Measurements from ENCODE around the gene SMARCD1.
A peak's percentile ranks its signal among the peaks of the same experiment; 100 is the strongest.

Gene SMARCD1

DNA sequence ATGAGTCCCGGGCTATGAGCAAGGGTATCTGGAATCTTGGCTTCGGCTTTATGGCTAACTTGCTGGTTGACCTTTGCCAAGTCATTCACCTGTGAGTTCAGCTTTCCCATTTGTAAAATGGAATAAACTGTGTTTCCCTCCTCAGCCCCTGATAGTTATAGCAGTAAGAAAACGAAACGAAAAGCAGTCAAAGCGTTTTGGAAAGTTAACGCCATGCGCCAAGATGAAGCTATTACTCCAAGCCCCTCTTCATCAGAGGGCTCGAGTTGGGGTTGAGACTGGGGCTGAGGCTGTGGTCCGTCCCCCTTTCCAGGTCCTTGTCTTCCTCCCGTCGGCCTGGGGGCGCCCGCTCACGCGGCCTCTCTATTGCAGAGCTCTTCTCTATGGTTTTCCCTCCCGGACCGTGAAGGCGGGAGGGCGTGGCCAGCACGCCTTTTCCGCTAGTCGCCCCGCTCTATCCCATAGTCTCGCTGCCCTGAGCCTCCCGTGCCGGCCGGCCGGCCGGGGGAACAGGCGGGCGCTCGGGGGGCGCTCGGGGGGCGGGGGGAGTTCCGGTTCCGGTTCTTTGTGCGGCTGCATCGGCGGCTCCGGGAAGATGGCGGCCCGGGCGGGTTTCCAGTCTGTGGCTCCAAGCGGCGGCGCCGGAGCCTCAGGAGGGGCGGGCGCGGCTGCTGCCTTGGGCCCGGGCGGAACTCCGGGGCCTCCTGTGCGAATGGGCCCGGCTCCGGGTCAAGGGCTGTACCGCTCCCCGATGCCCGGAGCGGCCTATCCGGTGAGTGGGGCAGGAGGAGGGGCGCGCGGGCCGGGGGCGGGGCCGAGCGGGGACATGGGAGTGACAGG is at the start of gene SMARCD1:
Gene SMARCD1 (plus strand): TSS at position 568 of the 840 bp plus-strand sequence. CDS start 28 bp downstream, at position 596.
- DNase-seq = peak; percentile 83 to 87

DNA sequence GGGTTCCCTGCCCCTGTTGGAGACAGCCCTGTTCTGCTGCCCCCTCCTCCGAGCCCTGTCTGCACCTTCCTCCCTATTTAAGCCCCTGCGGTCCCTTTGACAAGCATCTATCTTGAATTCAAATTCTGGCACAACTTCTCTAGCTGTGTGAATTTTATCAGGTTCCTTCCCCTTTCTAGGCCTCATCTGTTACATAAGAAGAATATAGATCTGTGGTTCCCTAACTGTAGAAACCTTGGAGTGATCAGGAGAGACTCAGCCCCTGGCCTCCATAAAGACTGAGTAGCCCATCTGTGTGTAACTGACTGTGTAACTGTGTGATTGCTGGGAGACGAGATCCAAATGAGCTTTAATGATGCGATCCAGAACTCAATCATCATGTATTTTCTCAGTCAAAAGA is 46.8 kb upstream of the SMARCD1 start:
- no peak for DNase-seq

GRCh38 chr12:50039151-50039835 is 45.8 kb upstream of the SMARCD1 start:
- peak; percentile 74 to 89 for DNase-seq

DNA sequence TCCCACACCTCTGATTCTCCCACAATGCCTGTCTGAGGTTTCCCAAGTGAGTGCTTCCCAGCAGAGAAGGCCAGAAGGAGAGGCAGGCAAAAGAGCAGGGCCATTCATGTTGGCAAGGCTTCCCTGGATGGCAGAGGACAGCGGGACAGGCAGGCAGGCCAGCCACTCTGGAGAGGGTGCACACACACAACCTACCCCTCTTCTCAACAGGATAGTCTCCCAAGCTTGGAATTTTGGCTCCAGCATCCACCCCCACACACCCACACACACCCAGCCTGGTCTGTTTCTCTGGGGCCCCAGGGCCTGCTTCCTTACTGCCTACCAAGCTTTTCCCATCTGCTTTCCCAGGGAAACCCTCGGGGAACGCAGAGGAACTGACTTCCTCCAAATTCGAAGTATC is 44.5 kb upstream of the SMARCD1 start:
- DNase-seq = no peak

GRCh38 chr12:50041062-50041860 is 43.9 kb upstream of the SMARCD1 start:
- no peak for DNase-seq

- no peak for DNase-seq
These were observed 43.2 kb upstream of the SMARCD1 start for GRCh38 chr12:50041962-50042361.

- DNase-seq = peak in 1 of 2 experiments; percentile 60
These were observed 42.4 kb upstream of the SMARCD1 start for GRCh38 chr12:50042693-50043092.

GRCh38 chr12:50043308-50043707 is 41.8 kb upstream of the SMARCD1 start:
- DNase-seq = no peak

GRCh38 chr12:50043854-50044253 is 41.3 kb upstream of the SMARCD1 start:
- DNase-seq = no peak

- DNase-seq = no peak
These were observed 37.4 kb upstream of the SMARCD1 start for GRCh38 chr12:50047693-50048250.

- DNase-seq = no peak
These were observed 35.7 kb upstream of the SMARCD1 start for GRCh38 chr12:50049254-50050118.

DNA sequence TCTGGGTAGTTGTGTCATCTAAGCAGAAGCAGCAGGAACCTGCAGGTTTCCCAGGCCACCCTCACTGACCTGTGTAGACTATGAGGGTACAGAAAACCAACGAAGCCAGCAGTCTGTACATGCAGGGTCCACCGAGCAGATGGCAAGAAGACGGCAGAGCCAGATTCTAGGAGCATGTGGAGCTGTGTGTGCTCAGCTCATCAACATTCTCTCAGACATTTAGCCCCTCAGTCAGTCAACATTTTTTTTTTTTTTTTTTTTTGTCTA is 35.1 kb upstream of the SMARCD1 start:
- DNase-seq = no peak

GRCh38 chr12:50050410-50051098 is 34.6 kb upstream of the SMARCD1 start:
- no peak for DNase-seq

DNA sequence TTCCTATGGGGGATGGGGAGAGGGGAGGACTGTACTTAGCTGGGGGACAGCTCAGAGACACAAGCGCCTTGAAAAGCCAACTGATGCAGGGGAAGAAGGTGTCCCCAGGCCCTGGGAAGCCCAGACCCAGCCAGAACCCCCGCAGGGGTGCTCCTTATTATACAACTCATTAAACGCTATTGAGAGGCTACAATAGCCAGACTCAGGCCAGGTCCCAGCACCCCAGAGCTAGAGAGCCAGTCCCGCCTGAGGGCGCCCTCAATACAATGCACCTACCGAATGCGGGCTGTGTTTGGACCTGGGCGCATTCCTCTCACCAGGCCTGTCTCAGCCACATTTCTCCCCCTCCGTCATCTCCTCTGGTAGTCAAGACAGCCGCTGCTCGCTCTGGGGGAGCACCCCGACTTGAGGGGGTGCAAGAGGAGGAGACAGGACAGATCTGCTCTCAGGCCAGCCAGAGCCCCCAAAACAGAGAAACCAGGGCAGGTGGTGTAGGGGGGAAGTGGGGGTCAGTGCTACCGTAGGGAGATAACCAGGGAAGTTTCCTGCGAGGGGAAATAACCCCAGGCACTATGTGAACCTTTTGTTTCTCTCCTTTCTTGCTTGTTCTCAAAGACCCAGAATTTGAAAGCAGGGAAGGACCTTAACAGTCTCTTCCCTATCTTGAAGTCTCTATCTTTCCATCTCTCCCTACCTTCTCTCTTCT is 33.9 kb upstream of the SMARCD1 start:
- no peak for DNase-seq

DNA sequence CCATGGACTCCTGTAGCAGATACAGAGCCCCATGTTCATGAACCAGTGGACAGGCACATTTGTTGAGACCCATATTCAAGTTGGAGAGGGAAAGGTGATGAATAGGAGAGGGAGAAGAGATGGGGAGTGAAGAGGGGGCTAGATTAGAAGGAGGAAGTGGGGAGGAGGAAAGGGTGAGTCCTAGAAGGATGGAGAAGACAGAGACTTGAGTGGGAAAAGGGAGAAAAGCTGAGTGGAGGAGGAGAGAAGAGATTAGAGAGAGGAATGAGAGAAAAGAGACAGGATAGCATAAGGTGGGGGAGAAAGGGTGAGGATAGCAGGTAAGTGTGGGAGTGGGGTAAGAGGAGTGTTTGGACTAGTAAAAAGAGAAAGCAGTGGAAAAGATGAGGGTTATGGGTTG is 32.6 kb upstream of the SMARCD1 start:
- no peak for DNase-seq

DNA sequence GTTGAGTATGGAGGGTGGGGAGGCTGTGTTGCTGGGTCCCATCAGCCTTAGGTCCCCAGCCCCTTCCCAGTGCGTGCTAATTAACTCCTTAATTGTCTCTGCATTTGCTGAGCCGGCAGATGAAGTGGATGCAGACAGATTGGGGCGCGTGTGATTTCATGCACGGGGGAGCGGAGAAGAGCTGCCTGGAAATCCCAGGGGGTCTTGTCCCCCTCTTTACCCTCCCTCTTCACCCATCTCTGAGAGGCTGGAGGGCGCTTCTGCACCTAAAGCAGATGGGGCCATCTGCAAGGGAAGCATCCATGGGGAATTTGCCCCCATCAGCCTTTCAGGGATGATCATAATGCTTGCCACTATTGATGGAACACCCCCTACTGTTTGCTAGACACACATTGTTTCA is 32.2 kb upstream of the SMARCD1 start:
- DNase-seq = no peak

- DNase-seq = no peak
These were observed 31.6 kb upstream of the SMARCD1 start for GRCh38 chr12:50053583-50053982.

- DNase-seq = peak; percentile 62
These were observed 29.1 kb upstream of the SMARCD1 start for GRCh38 chr12:50055831-50056638.

- DNase-seq = no peak
These were observed 28.5 kb upstream of the SMARCD1 start for GRCh38 chr12:50056639-50056976.
